HG02571 (cell line): ENCODE results near the gene NAALADL2.

Experiments
- ATAC-seq: cut with Tn5 transposase; IDR thresholded peaks from one replicate; pipeline ENCODE4 v1.9.1; 2021; ENCODE audit warnings: mild to moderate bottlenecking, moderate library complexity; ENCODE audit not compliant: unreplicated experiment

Gene NAALADL2

GRCh38 chr3:174959556-174960065 is 100.5 kb downstream of the NAALADL2 start:
- ATAC-seq = no peak

- ATAC-seq = no peak
Observed at GRCh38 chr3:174960898-174961297, 101.8 kb downstream of the NAALADL2 start.

GRCh38 chr3:174973465-174973864 is 114.3 kb downstream of the NAALADL2 start:
- ATAC-seq = no peak

GRCh38 chr3:174986685-174987084 is 127.6 kb downstream of the NAALADL2 start:
- no peak for ATAC-seq

GRCh38 chr3:175001091-175001490 is 142.0 kb downstream of the NAALADL2 start:
- no peak for ATAC-seq

- no peak for ATAC-seq
Observed at GRCh38 chr3:175002732-175003143, 143.6 kb downstream of the NAALADL2 start.

GRCh38 chr3:175003590-175003989 is 144.5 kb downstream of the NAALADL2 start:
- no peak for ATAC-seq

GRCh38 chr3:175005193-175005592 is 146.1 kb downstream of the NAALADL2 start:
- ATAC-seq = no peak

- ATAC-seq = no peak
Observed at GRCh38 chr3:175005881-175006280, 146.7 kb downstream of the NAALADL2 start.

GRCh38 chr3:175007306-175007705 is 148.2 kb downstream of the NAALADL2 start:
- no peak for ATAC-seq

- no peak for ATAC-seq
Observed at GRCh38 chr3:175009295-175009694, 150.2 kb downstream of the NAALADL2 start.

GRCh38 chr3:175015056-175015635 is 156.0 kb downstream of the NAALADL2 start:
- ATAC-seq = no peak

- ATAC-seq = no peak
Observed at GRCh38 chr3:175018946-175019727, 160.0 kb downstream of the NAALADL2 start.

GRCh38 chr3:175020101-175020500 is 161.0 kb downstream of the NAALADL2 start:
- no peak for ATAC-seq

- no peak for ATAC-seq
Observed at GRCh38 chr3:175029828-175030227, 170.7 kb downstream of the NAALADL2 start.

GRCh38 chr3:175039875-175040274 is 180.7 kb downstream of the NAALADL2 start:
- ATAC-seq = no peak

GRCh38 chr3:175041369-175041768 is 182.2 kb downstream of the NAALADL2 start:
- no peak for ATAC-seq

GRCh38 chr3:175046601-175047000 is 187.5 kb downstream of the NAALADL2 start:
- no peak for ATAC-seq

- ATAC-seq = no peak
Observed at GRCh38 chr3:175047786-175048185, 188.7 kb downstream of the NAALADL2 start.

- ATAC-seq = no peak
Observed at GRCh38 chr3:175057401-175057800, 198.3 kb downstream of the NAALADL2 start.

GRCh38 chr3:175059788-175060187 is 200.7 kb downstream of the NAALADL2 start:
- ATAC-seq = no peak

- no peak for ATAC-seq
Observed at GRCh38 chr3:175065497-175065896, 206.4 kb downstream of the NAALADL2 start.
